BLaER1 (cell line): ENCODE results near the gene YY1AP1.

Experiments used
- H3K27ac ChIP-seq: shearing (Covaris generic); formaldehyde crosslinking; 2 replicates; pipeline ENCODE4 v1.8.1; 2022
- H3K27me3 ChIP-seq: shearing (Covaris generic); formaldehyde crosslinking; 2 replicates; pipeline ENCODE4 v1.8.1; 2022
- H3K36me3 ChIP-seq: shearing (Covaris generic); formaldehyde crosslinking; 2 replicates; pipeline ENCODE4 v1.8.1; 2022
- H3K4me1 ChIP-seq: shearing (Covaris generic); formaldehyde crosslinking; 2 replicates; pipeline ENCODE4 v1.8.1; 2022
- H3K4me2 ChIP-seq: shearing (Covaris generic); formaldehyde crosslinking; 2 replicates; pipeline ENCODE4 v1.8.1; 2022
- H3K4me3 ChIP-seq: shearing (Covaris generic); formaldehyde crosslinking; 2 replicates; pipeline ENCODE4 v1.8.1; 2022
- H3K9ac ChIP-seq: shearing (Covaris generic); formaldehyde crosslinking; 2 replicates; pipeline ENCODE4 v1.8.1; 2022
- H3K9me3 ChIP-seq: shearing (Covaris generic); formaldehyde crosslinking; 2 replicates; pipeline ENCODE4 v1.8.1; 2022
- H4K20me1 ChIP-seq: shearing (Covaris generic); formaldehyde crosslinking; 2 replicates; pipeline ENCODE4 v1.8.1; 2022
- Cebpa-rat ChIP-seq: shearing (Covaris generic); IDR thresholded peaks from 2 replicates; pipeline ENCODE4 v1.8.1; 2022

The YY1AP1 gene

DNA sequence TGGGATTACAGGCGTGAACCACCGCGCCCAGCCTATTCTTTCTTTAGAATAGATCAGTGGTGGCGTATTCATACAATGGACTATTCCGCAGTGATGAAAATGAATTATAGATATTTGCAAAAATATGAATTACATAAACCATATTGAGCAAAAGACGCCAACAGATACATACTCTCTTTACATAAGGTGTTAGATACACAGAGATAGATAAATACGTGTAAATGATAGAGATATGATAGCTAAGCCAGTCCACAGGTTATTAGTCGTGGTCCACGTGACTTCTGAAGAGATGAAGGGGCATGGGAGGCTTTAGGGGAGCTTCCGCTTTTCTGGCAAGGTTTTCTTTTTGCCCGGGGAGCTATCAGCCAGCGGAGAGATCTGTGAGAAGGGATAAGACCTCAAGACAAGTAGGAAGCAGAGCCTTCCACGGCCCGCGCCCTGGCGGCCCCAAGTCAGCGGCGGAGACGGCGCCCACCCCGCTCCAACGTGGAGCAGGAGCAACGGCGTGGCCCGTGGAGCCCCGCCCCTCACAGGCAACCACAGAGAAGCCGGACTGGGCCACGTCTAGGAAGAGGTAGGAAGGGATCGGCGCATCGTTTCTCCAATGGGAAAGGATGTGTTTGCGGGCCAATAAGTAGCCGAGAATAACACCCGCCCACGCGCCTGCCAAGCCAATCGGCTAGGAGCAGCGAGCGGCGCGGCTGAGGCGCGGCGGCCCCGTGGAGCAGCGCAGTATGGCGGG, 78.9 kb downstream of the YY1AP1 start, which contains the start of gene MSTO1:
Gene MSTO1, plus strand, starts transcription at position 704 of the 742 bp plus-strand sequence. Its CDS starts 31 bp downstream, at position 735.
- Histone ChIP-seq H3K9me3 (no peaks in the 10 kb centered on the region), H3K4me2 (peak within 1 kb of the TSS; percentile 62), H3K27me3 (no peaks in the 10 kb centered on the region), H3K36me3 (peaks cover 18% of the 10 kb centered on the region), H4K20me1 (no peaks in the 10 kb centered on the region), H3K4me1 (no peaks in the 10 kb centered on the region), H3K9ac (peak within 1 kb of the TSS; percentile 78), H3K27ac (peak within 1 kb of the TSS; percentile 74), H3K4me3 (peak within 1 kb of the TSS; percentile 67)
- no peak for TF ChIP-seq Cebpa-rat
